Type B pancreatic cell (in vitro differentiated cells): ENCODE data around the gene SPINT4. TPM values are rescaled to one million over a fixed set of nuclear protein-coding genes. Genes with fewer than 3 reads are reported as not detected.

Experiments used
- DNase-seq: peaks from one replicate; pipeline ENCODE4 v3.0.0; 2021; ENCODE audit warnings: mixed read lengths; ENCODE audit not compliant: unreplicated experiment; ENCODE audit errors: extremely low spot score
- H3K27ac Mint-ChIP-seq: 2 replicates; pipeline ENCODE4 v1.8.0; 2021; ENCODE audit warnings: mild to moderate bottlenecking, mixed read lengths
- H3K27me3 Mint-ChIP-seq: 2 replicates; pipeline ENCODE4 v1.8.0; 2021; ENCODE audit warnings: mixed read lengths
- H3K36me3 Mint-ChIP-seq: 2 replicates; pipeline ENCODE4 v1.8.0; 2021; ENCODE audit warnings: mixed read lengths
- H3K4me1 Mint-ChIP-seq: one replicate; pipeline ENCODE4 v1.8.0; 2021; ENCODE audit warnings: mixed read lengths; ENCODE audit not compliant: unreplicated experiment
- H3K4me3 Mint-ChIP-seq: 2 replicates; pipeline ENCODE4 v1.8.0; 2021; ENCODE audit warnings: mild to moderate bottlenecking, mixed read lengths
- H3K9me3 Mint-ChIP-seq: 2 replicates; pipeline ENCODE4 v1.8.0; 2021; ENCODE audit warnings: mixed read lengths
- CTCF ChIP-seq: fragments of 200-600 bp; sonication (generic); conservative IDR thresholded peaks from 2 replicates; pipeline ENCODE4 v1.5.0; 2021; ENCODE audit warnings: antibody characterized with exemption, mild to moderate bottlenecking
- total RNA-seq: library from RNA; stranded (reverse); gene quantifications from 2 replicates; pipeline ENCODE4 v1.2.1, GENCODE V29; 2021; ENCODE audit warnings: low replicate concordance

Gene SPINT4
- total RNA-seq, 1 donor from 2014 or later: not detected

- Mint-ChIP-seq H3K4me3 (no peak overlapping the region), H3K27ac (no peak overlapping the region), H3K9me3 (peaks cover 10% of the 10 kb centered on the region), H3K36me3 (no peaks in the 10 kb centered on the region), H3K27me3 (peaks cover 6% of the 10 kb centered on the region), H3K4me1 (no peaks in the 10 kb centered on the region)
- no peak for TF ChIP-seq CTCF
- no peak for DNase-seq
Measured at GRCh38 chr20:45732199-45732598, 10.1 kb downstream of the SPINT4 start.

GRCh38 chr20:45735552-45735951 lies 13.4 kb downstream of the SPINT4 start:
- no peak for TF ChIP-seq CTCF
- no peaks in the 10 kb centered on the region for H3K4me1 Mint-ChIP-seq
- H3K27ac Mint-ChIP-seq: no peak overlapping the region
- peaks cover 8% of the 10 kb centered on the region for H3K27me3 Mint-ChIP-seq
- no peak overlapping the region for H3K4me3 Mint-ChIP-seq
- peaks cover 8% of the 10 kb centered on the region for H3K9me3 Mint-ChIP-seq
- DNase-seq: no peak
- H3K36me3 Mint-ChIP-seq: no peaks in the 10 kb centered on the region

- Mint-ChIP-seq H3K36me3 (no peaks in the 10 kb centered on the region), H3K4me3 (no peak overlapping the region), H3K9me3 (peaks cover 8% of the 10 kb centered on the region), H3K27me3 (peaks cover 10% of the 10 kb centered on the region), H3K27ac (no peak overlapping the region), H3K4me1 (no peaks in the 10 kb centered on the region)
- TF ChIP-seq CTCF: no peak
- no peak for DNase-seq
Measured at GRCh38 chr20:45735988-45736387, 13.8 kb downstream of the SPINT4 start.

GRCh38 chr20:45742596-45742995 lies 20.4 kb downstream of the SPINT4 start:
- peaks cover 15% of the 10 kb centered on the region for H3K27me3 Mint-ChIP-seq
- TF ChIP-seq CTCF: no peak
- no peak overlapping the region for H3K27ac Mint-ChIP-seq
- no peak for DNase-seq
- no peaks in the 10 kb centered on the region for H3K36me3 Mint-ChIP-seq
- no peak overlapping the region for H3K4me3 Mint-ChIP-seq
- H3K9me3 Mint-ChIP-seq: no peaks in the 10 kb centered on the region
- H3K4me1 Mint-ChIP-seq: no peaks in the 10 kb centered on the region

- H3K9me3 Mint-ChIP-seq: no peaks in the 10 kb centered on the region
- H3K4me3 Mint-ChIP-seq: no peak overlapping the region
- H3K27ac Mint-ChIP-seq: no peak overlapping the region
- peaks cover 26% of the 10 kb centered on the region for H3K27me3 Mint-ChIP-seq
- no peak for TF ChIP-seq CTCF
- no peaks in the 10 kb centered on the region for H3K4me1 Mint-ChIP-seq
- DNase-seq: no peak
- no peaks in the 10 kb centered on the region for H3K36me3 Mint-ChIP-seq
Measured at GRCh38 chr20:45745015-45745414, 22.9 kb downstream of the SPINT4 start.

- Mint-ChIP-seq H3K27ac (no peak overlapping the region), H3K27me3 (peaks cover 17% of the 10 kb centered on the region), H3K9me3 (peaks cover 11% of the 10 kb centered on the region), H3K4me3 (no peak overlapping the region), H3K4me1 (no peaks in the 10 kb centered on the region), H3K36me3 (no peaks in the 10 kb centered on the region)
- no peak for DNase-seq
- no peak for TF ChIP-seq CTCF
Measured at GRCh38 chr20:45751721-45752120, 29.6 kb downstream of the SPINT4 start.
